Right lobe of liver (tissue), 6 donors: ENCODE results near the gene NDUFA6. TPM values are rescaled to one million over a fixed set of nuclear protein-coding genes. Genes with fewer than 3 reads are reported as not detected.
"Not testable (repeated sequence)": the region's sequence is repeated elsewhere in the genome, so short reads cannot be mapped to it uniquely, and the experiment has no call there.

Source experiments
- ATAC-seq, 4 donors: fragments of 200-7000 bp; cut with Tn5 transposase; one replicate each; pipeline ENCODE4 v1.9.1; 2020; ENCODE audit warnings: mild to moderate bottlenecking in 4 of 4, moderate library complexity in 4 of 4
- DNase-seq, 3 donors: peaks; one replicate each; pipeline ENCODE4 v3.0.0-alpha.2; 2020
- H3K27ac ChIP-seq, 3 donors: fragments of 200-600 bp; one replicate each; pipeline ENCODE4 v1.8.0; 2022
- H3K27me3 ChIP-seq, 2 donors: fragments of 200-600 bp; one replicate each; pipeline ENCODE4 v1.8.0; 2022
- H3K36me3 ChIP-seq, 4 donors: fragments of 200-600 bp; sonication (generic) in 1 of 4; one replicate each; pipeline versions ENCODE4 v1.5.1 to v1.8.0; 2017 to 2022; ENCODE audit warnings: control low read depth in 1 of 4
- H3K4me1 ChIP-seq, 4 donors: fragments of 200-600 bp; sonication (generic) in 1 of 4; one replicate each; pipeline versions ENCODE4 v1.5.1 to v1.8.0; 2017 to 2022; ENCODE audit warnings: control low read depth in 1 of 4
- H3K4me3 ChIP-seq, 3 donors: fragments of 200-600 bp; one replicate each; pipeline ENCODE4 v1.8.0; 2022
- H3K9me3 ChIP-seq, 4 donors: fragments of 200-600 bp; sonication (generic) in 1 of 4; one replicate each; pipeline versions ENCODE4 v1.5.1 to v1.8.0; 2017 to 2022; ENCODE audit warnings: control low read depth in 1 of 4
- POLR2A ChIP-seq: fragments of 450-650 bp; IDR thresholded peaks from one replicate; pipeline ENCODE4 v1.6.1; 2017; ENCODE audit warnings: antibody characterized with exemption, mild to moderate bottlenecking
- WGBS: methylation state at CpG from one replicate; pipeline ENCODE4 v1.1.6; 2018; ENCODE audit warnings: low coverage, low lambda C conversion rate; ENCODE audit not compliant: insufficient coverage; ENCODE audit errors: missing lambda C conversion rate; 5-methylcytosine and 5-hydroxymethylcytosine counted together
- intact Hi-C, 2 donors: fragments of 100-400 bp; cut with DNase I; formaldehyde crosslinking; loops; one replicate each; pipeline versions ENCODE4 v1.11.2 to v1.14.1; 2022
- total RNA-seq, 6 experiments: library from RNA; depleted of rRNA in 2 of 6; stranded (reverse); fragments of >200 nt in 2 of 6; fragmentation: NEBNext Ultra II Directional in 3 of 6; extraction: Animal tissue kit (Norgen Biotek cat#: 25700) in 3 of 6; gene quantifications; one replicate each; pipeline versions ENCODE4 v1.1.0 to v1.2.4, GENCODE V29; 2016 to 2023
- TF ChIP-seq, protein P1 (sequence below), 4 donors: fragments of 200-600 bp in 3 of 4; fragments of 450-650 bp in 1 of 4; IDR thresholded peaks; one replicate each; pipeline versions ENCODE4 v1.5.1 to v1.8.0; 2016 to 2022; ENCODE audit warnings: antibody characterized with exemption in 4 of 4, mild to moderate bottlenecking in 2 of 4
- donor health status: DM: no; HTN: yes; CAD: no.
- donor health status: DM: no; HTN: no; CAD: no.
- donor health status: DM: no; HTN: no; CAD: no.
- donor health status: DM: no; HTN: yes; CAD: no.
- donor health status: DM: no; HTN: yes; CAD: no.

Gene NDUFA6
- total RNA-seq, 6 experiments from 2014 or later: 34.9 to 67.5 (median 51.6) TPM

DNA sequence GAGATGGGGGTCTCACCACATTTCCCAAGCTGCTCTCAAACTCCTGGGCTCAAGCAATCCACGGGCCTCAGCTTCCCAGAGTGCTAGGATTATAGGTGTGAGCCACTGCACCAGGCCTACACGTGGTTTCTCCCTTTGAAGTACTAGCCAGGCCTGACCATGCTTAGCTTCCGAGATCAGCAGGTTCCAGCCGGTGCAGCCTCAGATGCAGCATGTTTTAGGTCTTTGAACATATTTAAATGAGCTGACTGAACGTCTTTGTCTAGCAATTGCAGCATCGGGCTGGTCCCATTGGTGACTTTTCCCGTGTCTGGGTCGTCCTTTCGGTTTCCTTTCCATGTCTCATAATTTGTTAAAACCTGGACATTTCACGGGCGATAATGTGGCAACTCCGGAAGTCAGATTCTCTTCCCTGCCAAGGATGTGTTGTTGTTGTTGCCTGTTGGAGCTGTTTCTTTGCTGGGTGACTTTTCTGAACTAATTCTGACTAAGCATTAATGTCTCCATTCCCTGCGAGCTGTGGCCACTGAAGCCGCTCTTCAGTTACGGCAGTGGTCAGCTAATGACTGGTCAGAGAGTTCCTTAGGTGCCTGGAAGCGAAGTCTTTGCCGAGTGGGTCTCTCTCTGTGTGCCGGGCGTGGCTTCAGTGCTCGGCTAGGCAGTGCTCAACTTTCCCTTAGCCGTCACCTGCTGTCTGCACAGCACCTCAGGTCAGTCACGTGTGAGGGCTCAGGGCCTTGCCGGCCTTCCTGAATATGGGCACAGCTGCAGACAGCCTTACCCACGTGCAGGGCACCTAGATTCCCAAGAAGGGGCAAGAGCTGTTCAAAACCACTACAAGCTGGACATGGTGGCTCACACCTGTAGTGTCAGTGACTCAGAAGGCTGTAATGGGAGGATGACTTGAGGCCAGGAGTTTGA lies 43.8 kb upstream of the NDUFA6 start:
- H3K36me3 ChIP-seq: peaks cover 0 to 6% (median 5%) of the 10 kb centered on the region in 4 donors
- H3K27ac ChIP-seq: no peak overlapping the region
- intact Hi-C loops: no loop called here
- H3K9me3 ChIP-seq: no peaks in the 10 kb centered on the region
- DNase-seq (peak in 1 of 3 donors; percentile 22), ATAC-seq (no peak)
- peaks cover 0 to 13% (median 6%) of the 10 kb centered on the region in 4 donors for H3K4me1 ChIP-seq
- H3K27me3 ChIP-seq: no peaks in the 10 kb centered on the region
- H3K4me3 ChIP-seq: no peak overlapping the region
- WGBS: 82% methylated on average over 18 of the region's 24 CpGs
- TF ChIP-seq, protein P1, sequence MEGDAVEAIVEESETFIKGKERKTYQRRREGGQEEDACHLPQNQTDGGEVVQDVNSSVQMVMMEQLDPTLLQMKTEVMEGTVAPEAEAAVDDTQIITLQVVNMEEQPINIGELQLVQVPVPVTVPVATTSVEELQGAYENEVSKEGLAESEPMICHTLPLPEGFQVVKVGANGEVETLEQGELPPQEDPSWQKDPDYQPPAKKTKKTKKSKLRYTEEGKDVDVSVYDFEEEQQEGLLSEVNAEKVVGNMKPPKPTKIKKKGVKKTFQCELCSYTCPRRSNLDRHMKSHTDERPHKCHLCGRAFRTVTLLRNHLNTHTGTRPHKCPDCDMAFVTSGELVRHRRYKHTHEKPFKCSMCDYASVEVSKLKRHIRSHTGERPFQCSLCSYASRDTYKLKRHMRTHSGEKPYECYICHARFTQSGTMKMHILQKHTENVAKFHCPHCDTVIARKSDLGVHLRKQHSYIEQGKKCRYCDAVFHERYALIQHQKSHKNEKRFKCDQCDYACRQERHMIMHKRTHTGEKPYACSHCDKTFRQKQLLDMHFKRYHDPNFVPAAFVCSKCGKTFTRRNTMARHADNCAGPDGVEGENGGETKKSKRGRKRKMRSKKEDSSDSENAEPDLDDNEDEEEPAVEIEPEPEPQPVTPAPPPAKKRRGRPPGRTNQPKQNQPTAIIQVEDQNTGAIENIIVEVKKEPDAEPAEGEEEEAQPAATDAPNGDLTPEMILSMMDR (IDR thresholded peaks at IDR 0.05): no peak
- no peak for TF ChIP-seq POLR2A

DNA sequence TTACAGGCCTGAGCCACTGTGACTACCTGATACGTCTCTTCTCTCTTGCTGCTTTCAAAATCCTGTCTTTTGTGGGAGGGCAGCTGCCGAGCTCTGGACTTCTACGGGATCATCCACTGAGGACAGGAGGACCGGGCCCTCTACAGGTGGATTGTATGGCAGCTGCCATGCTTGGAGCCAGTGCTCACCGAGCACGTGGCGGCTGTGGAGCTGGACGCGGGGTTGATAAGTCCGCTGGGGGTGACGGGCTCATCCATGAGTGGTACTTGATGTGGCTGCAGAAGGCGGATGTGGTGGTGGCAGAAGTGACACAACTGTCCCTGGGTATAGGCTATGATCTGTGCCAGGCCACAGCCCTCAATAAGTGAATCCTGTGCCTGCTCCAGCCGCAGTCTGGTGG lies 41.9 kb upstream of the NDUFA6 start:
- Histone ChIP-seq H3K9me3 (no peaks in the 10 kb centered on the region), H3K27me3 (no peaks in the 10 kb centered on the region), H3K4me3 (no peak overlapping the region), H3K4me1 (peaks cover 0 to 20% (median 6%) of the 10 kb centered on the region in 4 donors), H3K27ac (peak overlapping the region in 1 of 3 donors; percentile 67), H3K36me3 (peaks cover 0 to 9% (median 4%) of the 10 kb centered on the region in 4 donors)
- peak in 1 of 3 donors; percentile 49 for DNase-seq
- TF ChIP-seq, protein P1 (IDR thresholded peaks at IDR 0.05): no peak
- TF ChIP-seq POLR2A: no peak
- no peak for ATAC-seq
- WGBS: 76% methylated on average over 3 of the region's 13 CpGs
- intact Hi-C loops: no loop called here

DNA sequence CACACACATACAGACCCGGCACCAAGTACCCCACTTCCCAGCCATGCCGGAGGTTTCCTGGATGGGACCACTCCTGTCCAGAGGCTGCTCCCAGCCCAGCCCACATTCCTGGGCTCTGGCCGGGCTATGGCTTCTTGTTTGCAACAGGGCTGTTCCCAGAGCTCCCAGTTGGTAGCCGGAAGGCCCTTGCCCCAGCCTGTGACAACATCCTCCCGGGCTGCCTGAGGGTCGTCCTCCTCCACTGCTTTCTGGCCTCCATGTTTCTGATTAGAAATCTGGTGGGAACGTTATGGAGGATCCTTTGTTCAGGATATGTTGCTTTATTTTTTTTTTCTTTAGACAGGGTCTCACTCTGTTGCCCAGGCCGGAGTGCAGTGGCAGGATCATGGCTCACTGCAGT lies 41.0 kb upstream of the NDUFA6 start:
- no peak overlapping the region for H3K4me3 ChIP-seq
- no peak for TF ChIP-seq POLR2A
- TF ChIP-seq, protein P1 (IDR thresholded peaks at IDR 0.05): no peak
- H3K4me1 ChIP-seq: peaks cover 0 to 20% (median 6%) of the 10 kb centered on the region in 4 donors
- 29% methylated on average over 8 of the region's 8 CpGs for WGBS
- peak in 2 of 3 donors; percentile 62 to 78 for DNase-seq
- ATAC-seq: peak in 2 of 4 donors; percentile 1 to 3
- H3K27me3 ChIP-seq: no peaks in the 10 kb centered on the region
- peaks cover 0 to 14% (median 7%) of the 10 kb centered on the region in 4 donors for H3K36me3 ChIP-seq
- H3K9me3 ChIP-seq: no peaks in the 10 kb centered on the region
- peak overlapping the region in 1 of 3 donors; percentile 67 for H3K27ac ChIP-seq
- intact Hi-C loops: no loop called here

DNA sequence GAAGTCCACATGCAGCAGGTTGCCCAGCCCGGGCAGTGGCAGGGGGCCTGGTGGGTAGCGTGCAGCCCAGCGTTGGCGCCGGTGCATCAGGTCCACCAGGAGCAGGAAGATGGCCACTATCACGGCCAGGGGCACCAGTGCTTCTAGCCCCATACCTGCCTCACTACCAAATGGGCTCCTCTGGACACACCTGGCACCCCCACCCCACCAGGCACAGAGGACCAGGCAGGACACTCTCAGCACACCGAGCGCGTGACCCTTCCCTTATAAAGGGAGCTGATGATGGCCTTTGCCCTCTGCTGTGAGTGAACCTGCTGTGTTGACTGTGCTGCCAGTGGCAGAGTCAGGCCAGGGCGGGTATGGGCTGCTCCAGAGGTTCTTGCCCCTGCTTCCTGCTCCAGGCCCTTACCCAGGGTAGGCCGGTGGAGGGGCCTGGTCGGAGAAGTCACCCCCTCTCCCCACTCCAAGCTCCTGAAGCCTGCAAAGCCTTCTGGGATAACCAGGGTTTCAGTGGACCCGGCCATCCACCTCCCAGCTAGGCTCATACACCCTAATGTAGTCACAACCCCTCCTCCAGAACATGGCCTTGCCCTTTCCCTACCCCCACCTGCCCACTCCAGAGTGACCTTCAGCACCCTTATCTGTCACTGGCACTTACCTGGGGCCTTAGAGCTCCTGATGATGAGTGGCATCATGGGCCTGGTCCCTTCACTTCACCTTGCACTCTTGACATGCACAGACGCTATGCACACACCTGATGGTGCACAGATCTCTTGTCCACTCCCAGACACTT lies 40.3 kb upstream of the NDUFA6 start, which contains the start of gene CYP2D6:
Gene CYP2D6, minus strand, starts transcription at position 172 of the 793 bp plus-strand sequence. Its CDS starts 19 bp downstream, at position 153.
- Histone ChIP-seq H3K4me1 (peaks cover 0 to 20% (median 6%) of the 10 kb centered on the region in 4 donors), H3K27ac (peak within 1 kb of the TSS; percentile 67 to 81 (median 70)), H3K36me3 (peaks cover 0 to 17% (median 7%) of the 10 kb centered on the region in 4 donors), H3K4me3 (peak within 1 kb of the TSS; percentile 44 to 80 (median 77))
- ATAC-seq (peak; percentile 71 to 83 (median 76)), DNase-seq (peak; percentile 85 to 98 (median 94))
- peak; percentile 93 for TF ChIP-seq POLR2A
- intact Hi-C loops, H3K9me3 ChIP-seq, H3K27me3 ChIP-seq: not testable (repeated sequence)
- 27% methylated on average over 3 of the region's 14 CpGs for whole genome bisulfite sequencing

DNA sequence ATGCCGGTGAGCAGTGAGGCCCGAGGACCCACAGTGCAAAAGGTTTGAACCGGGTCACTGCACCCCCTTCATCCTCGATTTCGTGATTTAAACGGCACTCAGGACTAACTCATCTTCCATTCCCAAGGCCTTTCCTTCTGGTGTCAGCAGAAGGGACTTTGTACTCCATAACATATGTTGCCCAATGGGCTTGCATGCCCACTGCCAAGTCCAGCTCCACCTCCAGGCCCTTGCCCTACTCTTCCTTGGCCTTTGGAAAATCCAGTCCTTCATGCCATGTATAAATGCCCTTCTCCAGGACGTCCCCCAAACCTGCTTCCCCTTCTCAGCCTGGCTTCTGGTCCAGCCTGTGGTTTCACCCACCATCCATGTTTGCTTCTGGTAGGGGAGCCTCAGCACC lies 39.6 kb upstream of the NDUFA6 start:
- DNase-seq, H3K9me3 ChIP-seq, H3K27me3 ChIP-seq, intact Hi-C loops: not testable (repeated sequence)
- peak; percentile 47 to 56 (median 52) for ATAC-seq
- Histone ChIP-seq H3K4me3 (peak overlapping the region; percentile 36 to 72 (median 65)), H3K27ac (peak overlapping the region; percentile 67 to 81 (median 70)), H3K4me1 (peaks cover 0 to 20% (median 6%) of the 10 kb centered on the region in 4 donors), H3K36me3 (peaks cover 0 to 19% (median 7%) of the 10 kb centered on the region in 4 donors)
- 0% methylated on average over 1 of the region's 7 CpGs for WGBS
